WTC11 (cell line): ENCODE results near the gene ANXA9. TPM values are rescaled to one million over a fixed set of nuclear protein-coding genes. Genes with fewer than 3 reads are reported as not detected.

Experiments used
- ATAC-seq: fragments of 200-7000 bp; cut with Tn5 transposase; 2 replicates; pipeline ENCODE4 v1.10.0; 2021; ENCODE audit warnings: mild to moderate bottlenecking, moderate library complexity
- CTCF ChIA-PET: fragments of 300-600 bp; sonication (Branson Sonifier 250); formaldehyde crosslinking; loops from one replicate; lab custom pipeline; 2021; ENCODE audit warnings: antibody characterized with exemption; lab: Charles Lee
- POLR2A ChIA-PET: fragments of 350-600 bp; sonication (Branson Sonifier 250); formaldehyde crosslinking; loops from one replicate; lab custom pipeline; 2021; ENCODE audit warnings: antibody characterized with exemption; lab: Charles Lee
- DNase-seq: peaks from one replicate; pipeline ENCODE4 v3.0.0; 2021; ENCODE audit warnings: low spot score
- H3K27ac Mint-ChIP-seq: 2 replicates; pipeline ENCODE4 v1.8.0; 2021; ENCODE audit warnings: mixed read lengths
- H3K27me3 Mint-ChIP-seq: 2 replicates; pipeline ENCODE4 v1.8.0; 2021; ENCODE audit warnings: low read depth, mild to moderate bottlenecking, moderate library complexity, mixed read lengths
- H3K36me3 Mint-ChIP-seq: 2 replicates; pipeline ENCODE4 v1.8.0; 2021; ENCODE audit warnings: mixed read lengths
- H3K4me1 Mint-ChIP-seq: 2 replicates; pipeline ENCODE4 v1.8.0; 2022; ENCODE audit warnings: mixed read lengths
- H3K4me3 Mint-ChIP-seq: 2 replicates; pipeline ENCODE4 v1.8.0; 2021; ENCODE audit warnings: mild to moderate bottlenecking, moderate library complexity, mixed read lengths
- H3K9me3 Mint-ChIP-seq: 2 replicates; pipeline ENCODE4 v1.8.0; 2021; ENCODE audit warnings: mixed read lengths
- ATF2 ChIP-seq: sonication (generic); formaldehyde crosslinking; IDR thresholded peaks from 2 replicates; pipeline ENCODE4 v1.8.1; 2022; ENCODE audit warnings: low read depth, missing genetic modification reagents, borderline replicate concordance
- ATF3 ChIP-seq: sonication (generic); formaldehyde crosslinking; conservative IDR thresholded peaks from 2 replicates; pipeline ENCODE4 v1.8.1; 2022; ENCODE audit warnings: mild to moderate bottlenecking, missing genetic modification reagents
- CBFB ChIP-seq: sonication (generic); formaldehyde crosslinking; IDR thresholded peaks from 2 replicates; pipeline ENCODE4 v1.8.1; 2022; ENCODE audit warnings: mild to moderate bottlenecking, low read depth, missing genetic modification reagents
- CDX4 ChIP-seq: fragments of 250-450 bp; sonication (Bioruptor Pico); IDR thresholded peaks from 2 replicates; pipeline ENCODE4 v1.9.0; 2021; ENCODE audit warnings: moderate library complexity, mild to moderate bottlenecking, inconsistent platforms, borderline replicate concordance
- ESRRA ChIP-seq: sonication (generic); formaldehyde crosslinking; IDR thresholded peaks from 2 replicates; pipeline ENCODE4 v1.8.1; 2022; ENCODE audit warnings: mild to moderate bottlenecking, missing genetic modification reagents, borderline replicate concordance
- FOXJ3 ChIP-seq: sonication (generic); formaldehyde crosslinking; IDR thresholded peaks from 2 replicates; pipeline ENCODE4 v1.9.0; 2021; ENCODE audit warnings: missing genetic modification reagents, mild to moderate bottlenecking, borderline replicate concordance
- FOXK1 ChIP-seq: sonication (generic); formaldehyde crosslinking; IDR thresholded peaks from 2 replicates; pipeline ENCODE4 v1.8.0; 2022; ENCODE audit warnings: mild to moderate bottlenecking, moderate library complexity, missing genetic modification reagents
- GABPB1 ChIP-seq: sonication (generic); formaldehyde crosslinking; IDR thresholded peaks from 2 replicates; pipeline ENCODE4 v1.8.1; 2023; ENCODE audit warnings: mild to moderate bottlenecking, missing genetic modification reagents
- GTF2I ChIP-seq: fragments of 250-450 bp; sonication (Bioruptor Pico); conservative IDR thresholded peaks from 2 replicates; pipeline ENCODE4 v1.4.0; 2021; ENCODE audit warnings: mild to moderate bottlenecking
- IRF1 ChIP-seq: sonication (generic); formaldehyde crosslinking; IDR thresholded peaks from 2 replicates; pipeline ENCODE4 v1.8.0; 2023; ENCODE audit warnings: missing genetic modification reagents
- MYBL2 ChIP-seq: sonication (generic); formaldehyde crosslinking; IDR thresholded peaks from 2 replicates; pipeline ENCODE4 v1.8.1; 2023; ENCODE audit warnings: mild to moderate bottlenecking, moderate library complexity, missing genetic modification reagents
- NR2C2 ChIP-seq: sonication (generic); formaldehyde crosslinking; IDR thresholded peaks from 2 replicates; pipeline ENCODE4 v1.8.0; 2022; ENCODE audit warnings: mild to moderate bottlenecking, missing genetic modification reagents
- PRDM15 ChIP-seq: sonication (generic); formaldehyde crosslinking; IDR thresholded peaks from 2 replicates; pipeline ENCODE4 v1.8.0; 2022; ENCODE audit warnings: missing genetic modification reagents
- SMAD4 ChIP-seq: sonication (generic); formaldehyde crosslinking; IDR thresholded peaks from 2 replicates; pipeline ENCODE4 v1.8.0; 2022; ENCODE audit warnings: mild to moderate bottlenecking, missing genetic modification reagents
- ZBTB43 ChIP-seq: sonication (generic); formaldehyde crosslinking; IDR thresholded peaks from 2 replicates; pipeline ENCODE4 v1.8.1; 2023; ENCODE audit warnings: mild to moderate bottlenecking, missing genetic modification reagents
- ZNF138 ChIP-seq: sonication (generic); formaldehyde crosslinking; conservative IDR thresholded peaks from 2 replicates; pipeline ENCODE4 v1.8.1; 2022; ENCODE audit warnings: mild to moderate bottlenecking, moderate library complexity, missing genetic modification reagents
- ZNF317 ChIP-seq: sonication (generic); formaldehyde crosslinking; IDR thresholded peaks from 2 replicates; pipeline ENCODE4 v1.8.1; 2023; ENCODE audit warnings: low read depth, mild to moderate bottlenecking, moderate library complexity, missing genetic modification reagents, borderline replicate concordance
- ZNF396 ChIP-seq: fragments of 250-450 bp; sonication (Bioruptor Pico); IDR thresholded peaks from 2 replicates; pipeline ENCODE4 v1.8.0; 2021; ENCODE audit warnings: mild to moderate bottlenecking, moderate library complexity, borderline replicate concordance
- ZNF423 ChIP-seq: fragments of 250-450 bp; sonication (Bioruptor Pico); IDR thresholded peaks from 2 replicates; pipeline ENCODE4 v2.1.2; 2022; ENCODE audit warnings: mild to moderate bottlenecking, moderate library complexity
- ZNF425 ChIP-seq: fragments of 250-450 bp; sonication (Bioruptor Pico); conservative IDR thresholded peaks from 2 replicates; pipeline ENCODE4 v1.9.0; 2021; ENCODE audit warnings: mild to moderate bottlenecking
- ZNF512 ChIP-seq: sonication (generic); formaldehyde crosslinking; IDR thresholded peaks from 2 replicates; pipeline ENCODE4 v1.8.1; 2022; ENCODE audit warnings: missing genetic modification reagents, borderline replicate concordance
- total RNA-seq: library from RNA; stranded (reverse); gene quantifications from 3 replicates; pipeline ENCODE4 v1.2.3, GENCODE V29; 2021

ANXA9 gene
- total RNA-seq, 1 experiment from 2014 or later: 1.6 TPM

- H3K36me3 Mint-ChIP-seq: peaks cover 51% of the 10 kb centered on the region
- peaks cover 37% of the 10 kb centered on the region for H3K4me1 Mint-ChIP-seq
- DNase-seq (no peak), ATAC-seq (no peak)
- no peaks in the 10 kb centered on the region for H3K9me3 Mint-ChIP-seq
- CTCF ChIA-PET: no interaction called here
- no peak overlapping the region for H3K4me3 Mint-ChIP-seq
- no peak overlapping the region for H3K27ac Mint-ChIP-seq
- TF ChIP-seq ZNF396 (CRISPR knock-in tag): no peak
- TF ChIP-seq GABPB1 (CRISPR knock-in tag): no peak
- no peak for TF ChIP-seq ATF3 (CRISPR knock-in tag)
- TF ChIP-seq ATF2 (CRISPR knock-in tag): no peak
- TF ChIP-seq CBFB: no peak
- TF ChIP-seq FOXK1 (CRISPR knock-in tag): no peak
- TF ChIP-seq ZNF317 (CRISPR knock-in tag): no peak
- TF ChIP-seq SMAD4 (CRISPR knock-in tag): no peak
- no peak for TF ChIP-seq IRF1
- no peak for TF ChIP-seq ZNF423 (CRISPR knock-in tag)
- TF ChIP-seq ZNF138 (CRISPR knock-in tag): no peak
- TF ChIP-seq PRDM15: no peak
- no peak for TF ChIP-seq ESRRA (CRISPR knock-in tag)
- TF ChIP-seq GTF2I: no peak
- no peak for TF ChIP-seq CDX4 (CRISPR knock-in tag)
- no peaks in the 10 kb centered on the region for H3K27me3 Mint-ChIP-seq
- POLR2A ChIA-PET: no interaction called here
Observed at GRCh38 chr1:150968491-150968890, 13.6 kb upstream of the ANXA9 start.

- ChIA-PET CTCF (interaction anchor here (1.5 kb wide), 1 partner anchor 10 kb away, joined by 6 read pairs; no protein-coding TSS in a partner anchor), POLR2A (no interaction called here)
- no peaks in the 10 kb centered on the region for H3K9me3 Mint-ChIP-seq
- ATAC-seq: no peak
- peaks cover 37% of the 10 kb centered on the region for H3K4me1 Mint-ChIP-seq
- H3K4me3 Mint-ChIP-seq: no peak overlapping the region
- H3K36me3 Mint-ChIP-seq: peaks cover 41% of the 10 kb centered on the region
- no peak for DNase-seq
- H3K27ac Mint-ChIP-seq: no peak overlapping the region; the same call in 1 of the 2 replicates
- no peaks in the 10 kb centered on the region for H3K27me3 Mint-ChIP-seq
- TF ChIP-seq NR2C2 (CRISPR knock-in tag) (no peak), FOXK1 (CRISPR knock-in tag) (no peak), ZBTB43 (CRISPR knock-in tag) (no peak), FOXJ3 (CRISPR knock-in tag) (no peak), ZNF317 (CRISPR knock-in tag) (no peak), IRF1 (no peak), ZNF138 (CRISPR knock-in tag) (no peak), ZNF425 (CRISPR knock-in tag) (no peak), MYBL2 (no peak), ZNF512 (CRISPR knock-in tag) (no peak)
Observed at GRCh38 chr1:150969626-150970025, 12.5 kb upstream of the ANXA9 start.
